HG03039 (cell line): ENCODE measurements around the gene NUP58.

Experiments used
- ATAC-seq: cut with Tn5 transposase; IDR thresholded peaks from one replicate; pipeline ENCODE4 v1.9.1; 2021; ENCODE audit warnings: mild to moderate bottlenecking, moderate library complexity; ENCODE audit not compliant: unreplicated experiment

Gene NUP58

DNA sequence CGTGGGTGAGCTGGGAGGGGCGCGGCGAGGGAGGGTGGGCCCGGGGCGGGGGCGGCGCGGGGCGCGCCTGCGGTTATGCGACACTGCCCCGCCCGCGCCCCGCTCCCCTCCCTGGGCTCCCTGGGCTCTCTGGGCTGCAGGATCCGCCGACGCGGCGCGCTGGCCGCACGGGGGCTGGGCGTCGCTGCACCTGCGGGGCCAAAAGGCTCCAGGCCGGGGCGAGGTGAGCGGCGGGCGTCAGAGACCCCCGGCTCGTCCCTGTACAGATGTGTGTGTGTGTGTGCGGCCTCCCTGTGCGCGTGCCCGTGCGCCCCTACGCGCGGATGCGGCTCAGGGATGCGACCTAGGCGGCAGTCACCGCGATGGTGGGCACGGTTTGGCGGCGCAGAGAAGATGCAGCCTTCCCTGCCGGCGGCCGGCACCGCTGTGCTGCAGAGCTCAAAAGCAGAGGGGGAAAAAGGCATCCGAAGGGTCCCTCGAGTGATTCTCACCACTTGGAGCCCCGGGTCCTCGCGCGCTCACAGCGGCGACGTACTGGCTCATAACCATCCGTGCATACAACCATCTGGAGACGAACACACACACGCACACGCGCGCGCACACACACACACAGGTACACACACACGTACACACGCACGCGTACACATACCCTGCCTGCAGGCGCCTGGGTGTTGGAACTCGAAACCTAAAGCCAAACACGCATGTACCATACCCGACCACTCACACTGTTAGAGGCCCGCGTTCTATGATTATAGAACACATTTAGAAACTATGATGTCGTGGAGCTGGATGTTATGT is 71.1 kb downstream of the NUP58 start:
- no peak for ATAC-seq

DNA sequence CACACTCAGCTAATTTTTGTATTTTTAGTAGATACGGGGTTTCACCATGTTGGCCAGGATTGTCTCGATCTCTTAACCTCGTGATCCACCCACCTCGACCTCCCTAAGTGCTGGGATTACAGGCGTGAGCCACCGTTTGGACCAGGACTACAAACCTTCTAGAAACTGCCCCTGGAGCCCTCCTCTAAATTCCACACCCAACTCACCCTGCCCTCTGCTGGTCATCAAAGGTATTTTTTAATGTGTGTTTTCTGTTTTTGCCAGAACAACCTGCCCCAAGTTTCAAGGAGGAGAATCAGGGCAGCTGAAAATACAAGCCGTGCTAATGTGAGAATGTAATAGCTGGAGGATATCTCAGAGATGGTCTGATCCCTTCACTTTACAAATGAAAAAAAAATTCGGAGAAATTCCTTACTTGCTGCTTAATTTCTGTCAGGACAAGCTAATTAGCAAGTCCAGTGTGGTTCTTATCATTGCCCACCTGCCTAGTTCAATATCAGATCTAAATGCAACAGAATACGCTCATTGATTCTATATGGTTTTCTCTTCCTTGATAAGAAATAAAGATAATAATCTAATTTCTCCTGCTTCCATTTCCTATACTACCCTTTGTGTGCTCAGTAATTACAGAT is 74.4 kb downstream of the NUP58 start:
- ATAC-seq: no peak

DNA sequence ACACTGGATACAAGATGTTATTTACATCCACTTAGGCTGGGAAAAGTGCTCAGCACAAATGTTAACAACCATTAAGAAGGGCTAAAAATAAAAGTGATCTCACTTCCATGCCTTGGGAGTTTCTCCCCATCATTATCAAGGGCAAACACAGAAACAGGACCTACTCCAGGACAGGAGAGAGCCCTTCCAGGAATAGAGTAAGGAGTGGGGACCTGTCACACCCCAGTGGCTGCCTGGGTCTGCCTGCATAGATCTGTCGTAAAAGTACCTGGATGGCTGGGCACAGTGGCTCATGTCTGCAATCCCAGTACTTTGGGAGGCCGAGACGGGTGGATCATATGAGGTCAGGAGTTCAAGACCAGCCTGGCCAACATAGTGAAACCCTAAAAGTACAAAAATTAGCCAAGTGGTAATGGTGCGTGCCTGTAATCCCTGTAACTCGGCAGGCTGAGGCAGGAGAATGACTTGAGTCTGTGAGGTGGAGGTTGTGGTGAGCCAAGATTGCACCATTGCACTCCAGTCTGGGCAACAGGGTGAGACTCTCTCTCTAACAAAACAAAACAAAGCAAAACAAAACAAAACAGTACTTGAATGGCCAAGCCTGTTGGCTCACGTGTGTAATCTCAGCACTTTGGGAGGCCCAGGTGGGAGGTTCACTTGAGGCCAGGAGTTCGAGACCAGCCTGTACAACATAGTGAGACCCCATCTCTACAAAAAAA is 76.0 kb downstream of the NUP58 start:
- ATAC-seq: no peak

DNA sequence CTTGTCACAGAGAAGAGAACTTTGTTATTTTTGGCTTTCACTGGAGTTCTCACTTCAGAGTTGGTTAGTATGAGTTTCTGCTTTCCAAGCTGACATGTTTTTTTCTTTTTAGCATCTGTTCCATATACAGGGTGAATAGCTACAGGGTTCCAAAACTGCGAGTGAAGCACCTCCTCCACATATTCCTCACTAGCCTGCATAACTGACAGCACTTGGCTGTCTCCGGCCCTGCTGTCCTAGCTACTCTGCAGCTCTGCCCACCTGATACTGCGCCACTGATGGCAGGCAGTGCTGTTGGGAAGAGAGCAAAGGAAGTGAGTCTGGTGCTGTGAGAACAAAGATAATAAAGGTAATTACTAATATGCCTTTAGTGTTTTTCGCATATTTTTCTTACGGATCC is 77.1 kb downstream of the NUP58 start:
- ATAC-seq: no peak

DNA sequence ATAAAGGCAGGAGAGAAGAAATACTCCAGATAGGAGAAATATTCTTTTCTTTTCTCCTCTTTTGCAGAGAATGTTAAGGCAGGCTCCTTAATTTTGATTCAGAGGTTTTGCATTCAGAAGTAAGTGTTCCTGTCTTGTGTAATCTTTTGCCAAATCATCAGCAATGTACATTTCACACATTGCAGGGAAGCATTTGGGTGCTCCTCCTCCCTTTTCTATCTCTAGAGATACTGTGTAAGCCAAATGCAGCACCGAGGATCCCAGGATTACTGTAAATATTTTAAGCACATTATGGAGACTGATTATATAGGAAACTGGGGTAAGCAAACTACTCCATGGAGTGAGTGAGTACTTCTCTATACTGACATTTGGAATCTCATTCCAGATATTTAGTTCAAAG is 77.6 kb downstream of the NUP58 start:
- no peak for ATAC-seq

DNA sequence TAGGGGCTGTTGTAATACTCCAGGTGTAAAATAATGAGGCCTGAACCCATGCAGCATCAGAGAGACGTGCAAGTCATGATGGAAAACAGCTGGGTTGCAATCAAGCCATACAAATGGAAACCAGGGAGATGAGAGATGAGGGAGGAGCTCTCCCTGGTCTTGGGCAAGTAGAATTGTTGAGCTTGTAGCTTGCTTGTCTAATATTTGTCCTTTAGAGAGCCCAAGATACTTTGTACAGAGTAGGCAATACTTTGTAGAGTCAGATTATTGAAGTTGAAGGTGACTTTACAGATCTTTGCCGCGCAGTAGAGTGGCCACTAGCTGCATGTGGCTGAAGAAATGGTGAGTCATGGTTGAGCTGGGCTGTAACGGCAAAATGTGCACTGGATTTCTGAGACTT is 78.7 kb downstream of the NUP58 start:
- no peak for ATAC-seq

DNA sequence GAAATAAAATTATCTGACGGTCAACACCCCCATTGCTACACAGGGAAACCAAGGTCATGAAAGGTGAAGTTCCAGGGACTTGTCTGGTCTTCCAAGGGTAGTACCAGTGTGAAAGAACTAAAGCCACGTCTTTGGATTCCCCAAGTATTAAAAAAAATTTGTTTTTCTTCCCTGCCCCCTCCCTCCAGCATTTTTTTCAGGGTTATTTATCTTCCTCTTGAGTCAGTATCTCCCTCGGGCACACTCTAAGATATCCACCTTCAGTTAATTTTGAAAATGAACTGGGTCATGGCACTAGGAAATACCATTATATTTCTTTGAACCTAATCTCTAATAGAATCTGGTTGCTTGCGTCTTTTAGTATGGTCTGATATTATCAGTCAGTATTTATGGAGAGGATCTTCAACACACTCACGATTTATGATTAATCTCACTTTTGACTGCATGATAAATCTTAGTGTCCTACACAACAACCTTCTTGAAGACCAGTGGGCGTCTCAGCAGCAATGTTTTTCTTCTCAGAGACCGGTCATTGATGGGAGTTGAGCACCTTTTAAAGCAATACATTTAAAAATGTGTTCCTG is 79.4 kb downstream of the NUP58 start:
- ATAC-seq: no peak

DNA sequence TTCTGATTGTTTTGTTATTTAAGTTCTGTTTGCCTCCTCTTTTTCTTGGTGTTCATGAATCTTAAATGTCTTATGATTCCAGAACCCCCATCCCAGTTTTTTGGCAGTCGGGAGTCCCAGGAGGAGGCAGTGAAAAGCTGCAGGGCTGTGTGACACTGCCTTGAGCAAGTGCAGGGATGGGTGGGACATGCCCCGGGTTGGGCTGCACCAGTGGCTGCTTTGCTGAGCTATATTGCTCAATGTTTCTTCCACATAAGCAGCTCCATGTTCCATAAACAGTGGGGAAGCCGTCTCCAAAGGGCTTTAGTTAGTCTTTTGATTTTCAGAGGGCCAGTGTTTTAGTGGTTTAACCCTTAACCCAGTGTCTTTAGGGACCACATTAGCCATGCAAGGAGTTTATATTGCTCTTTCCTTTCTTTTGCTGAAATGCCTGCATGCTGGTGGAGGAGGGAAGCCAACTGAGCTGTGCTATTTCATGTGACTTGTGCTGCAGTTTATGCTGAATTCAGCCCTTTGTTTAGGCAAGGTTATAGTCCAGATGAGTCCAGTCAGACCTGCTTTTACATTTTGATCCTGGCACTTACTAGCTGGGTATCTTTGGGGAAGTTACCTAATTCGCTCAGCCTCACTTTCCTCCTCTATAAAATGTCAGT is 83.5 kb downstream of the NUP58 start:
- no peak for ATAC-seq

DNA sequence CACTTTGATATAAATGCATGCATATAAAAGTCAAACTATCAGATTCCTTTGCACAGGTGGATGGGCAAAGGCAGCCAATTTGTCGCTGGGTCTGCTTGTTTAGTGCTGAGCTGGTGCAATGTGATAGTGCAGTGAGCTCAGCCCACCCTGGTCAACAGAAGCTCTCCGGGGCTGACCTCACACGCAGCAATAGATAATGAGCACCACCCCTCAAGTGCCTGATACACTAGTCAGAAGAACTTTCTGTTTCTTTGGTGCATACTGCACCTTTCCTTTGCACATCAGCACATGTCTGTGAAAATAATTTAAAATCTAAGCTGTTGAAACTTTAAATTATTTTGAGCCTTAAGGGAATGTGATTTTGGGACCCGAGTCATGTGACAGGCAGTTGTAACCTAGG is 90.5 kb downstream of the NUP58 start:
- ATAC-seq: no peak
